ENCODE results near the gene RASL11B.
A peak's percentile ranks its signal among the peaks of the same experiment; 100 is the strongest.
"Not testable (repeated sequence)": the region's sequence is repeated elsewhere in the genome, so short reads cannot be mapped to it uniquely, and the experiment has no call there.

Gene RASL11B

GRCh38 chr4:52861879-52862616 is at the start of gene RASL11B:
RASL11B (plus strand) TSS chr4:52862317; CDS start chr4:52862508, 191 bp downstream.
- peak; percentile 79 to 82 for DNase-seq (ENCODE audit: low read depth in 2 of 2)

GRCh38 chr4:52813546-52813945 is 48.6 kb upstream of the RASL11B start:
- DNase-seq (ENCODE audit: low read depth in 2 of 2): no peak

DNA sequence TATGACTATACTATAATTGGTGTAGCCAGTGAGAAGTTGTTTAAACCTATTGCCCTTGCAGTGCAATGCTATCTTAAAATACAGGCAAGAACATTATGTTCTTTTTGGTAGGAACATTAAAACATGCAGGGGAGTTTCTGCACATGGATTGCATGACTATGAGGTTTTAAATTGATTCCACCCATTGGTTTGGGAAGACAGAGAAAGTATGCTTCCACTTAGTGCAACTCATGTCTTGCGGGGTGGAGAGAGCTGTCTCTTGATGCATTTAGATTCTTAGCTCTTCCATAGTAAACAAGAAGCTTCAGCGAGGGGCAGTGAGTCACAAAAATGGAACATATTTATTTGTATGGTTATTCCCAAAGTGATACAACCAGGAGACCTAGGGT is 39.5 kb upstream of the RASL11B start:
- DNase-seq (ENCODE audit: low read depth in 2 of 2): no peak

DNA sequence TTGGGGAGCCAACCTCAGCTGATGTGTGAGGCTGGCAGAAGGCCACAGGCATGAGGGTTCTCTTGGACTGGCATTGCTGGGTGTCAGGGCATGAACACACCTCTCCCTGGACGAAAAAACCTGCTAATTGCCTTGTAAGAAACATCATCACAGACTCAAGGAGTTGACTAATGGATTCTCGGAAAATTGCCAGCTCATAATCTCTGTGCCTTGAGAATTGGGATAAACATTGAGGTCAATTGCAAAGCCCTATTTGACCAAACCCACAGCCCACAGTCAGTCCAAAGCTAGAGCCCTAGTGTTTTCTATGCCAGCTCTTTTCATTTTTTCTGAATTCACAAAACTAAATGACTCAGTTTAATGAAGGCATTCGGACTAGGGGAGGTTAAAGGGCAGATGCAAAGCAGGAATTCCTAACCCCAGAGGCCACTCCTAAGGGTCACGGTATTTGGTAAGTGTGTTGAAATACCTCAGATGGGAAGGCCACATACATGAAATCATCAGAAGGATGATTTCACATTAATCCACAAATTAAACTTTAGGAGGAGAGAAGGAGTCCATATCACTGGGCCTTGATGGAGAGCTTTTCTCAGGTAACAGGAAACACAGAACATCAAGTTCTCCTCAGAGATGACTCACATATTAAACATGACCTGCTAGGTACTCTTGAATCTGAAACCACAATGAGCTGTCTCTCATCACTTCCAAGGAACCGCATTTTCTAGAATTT is 39.0 kb upstream of the RASL11B start:
- DNase-seq (ENCODE audit: low read depth in 2 of 2): peak in 1 of 2 donors; percentile 18

DNA sequence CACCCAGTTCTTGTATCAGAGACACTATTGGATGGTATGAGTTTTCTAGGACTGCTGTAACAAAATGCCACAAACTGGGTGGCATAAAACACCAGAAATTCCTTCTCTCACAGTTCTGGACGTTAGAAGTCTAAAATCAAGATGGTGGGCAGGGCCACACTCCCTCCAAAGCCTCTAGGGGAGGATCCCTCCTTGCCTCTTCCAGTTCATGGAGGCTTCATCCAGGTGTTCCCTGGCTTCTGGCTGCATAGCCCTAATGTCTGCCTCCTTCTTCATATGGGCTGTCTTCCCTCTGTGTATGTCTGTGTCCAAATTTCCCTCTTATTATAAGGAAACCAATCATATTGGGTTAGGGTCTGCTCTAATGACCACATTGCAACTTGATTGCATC is 38.4 kb upstream of the RASL11B start:
- no peak for DNase-seq (ENCODE audit: low read depth in 2 of 2)

DNA sequence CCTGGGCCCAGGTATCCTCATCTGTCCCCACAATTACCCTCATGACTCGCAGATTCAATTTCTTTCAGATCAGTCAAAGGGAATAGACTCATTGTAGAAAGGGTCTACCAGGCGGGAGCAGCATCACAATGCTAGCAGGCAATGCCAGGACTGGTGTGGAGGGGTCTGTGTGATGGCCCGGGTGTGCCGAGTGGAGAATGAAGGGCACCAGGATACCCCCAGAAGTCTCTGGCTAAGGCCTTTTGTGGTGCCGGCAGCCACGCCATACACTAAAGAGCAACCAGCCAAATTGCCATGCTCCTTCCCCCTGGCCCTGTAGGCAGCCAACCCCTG is 37.9 kb upstream of the RASL11B start:
- no peak for DNase-seq (ENCODE audit: low read depth in 2 of 2)

DNA sequence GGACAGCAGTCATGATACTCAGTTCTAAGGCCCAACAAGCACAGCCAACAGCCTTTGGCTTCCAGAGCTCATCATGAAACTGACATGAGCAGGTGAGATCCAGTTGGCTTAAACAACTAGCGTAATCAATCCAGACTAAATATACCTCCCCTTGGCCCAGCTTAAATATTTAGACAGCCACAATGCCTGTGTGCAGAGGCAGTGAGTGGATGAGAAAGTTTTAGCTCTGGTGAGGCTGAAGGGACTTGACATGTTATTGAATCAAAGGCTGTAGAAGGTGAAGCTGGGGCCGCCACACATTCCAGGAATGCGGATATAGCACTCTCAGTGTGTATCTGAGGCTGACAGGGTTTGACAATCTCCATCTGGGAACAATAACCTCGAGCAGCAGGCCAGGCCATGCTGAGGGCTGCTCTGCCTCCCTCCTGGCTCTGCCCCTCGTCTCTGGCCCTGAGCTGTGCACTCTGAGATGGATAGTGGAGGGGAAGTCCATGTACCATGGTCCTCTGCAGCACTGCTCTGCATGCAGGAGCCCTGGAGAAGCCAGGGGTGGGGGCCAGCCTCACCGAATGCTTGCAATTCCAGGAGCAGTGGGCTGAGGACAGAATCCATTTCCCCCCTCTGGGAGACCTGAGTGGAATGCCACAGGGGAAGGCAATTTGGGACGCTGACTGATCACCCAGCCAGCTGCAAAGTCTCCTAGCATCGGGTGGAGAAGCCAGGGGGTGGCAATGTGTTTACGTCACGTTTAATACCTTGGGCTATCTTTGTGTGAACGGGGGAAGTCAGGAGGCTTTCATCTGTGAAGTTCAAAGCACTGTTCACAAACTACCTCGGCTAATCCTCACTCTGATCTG is 37.3 kb upstream of the RASL11B start:
- no peak for DNase-seq (ENCODE audit: low read depth in 2 of 2)

DNA sequence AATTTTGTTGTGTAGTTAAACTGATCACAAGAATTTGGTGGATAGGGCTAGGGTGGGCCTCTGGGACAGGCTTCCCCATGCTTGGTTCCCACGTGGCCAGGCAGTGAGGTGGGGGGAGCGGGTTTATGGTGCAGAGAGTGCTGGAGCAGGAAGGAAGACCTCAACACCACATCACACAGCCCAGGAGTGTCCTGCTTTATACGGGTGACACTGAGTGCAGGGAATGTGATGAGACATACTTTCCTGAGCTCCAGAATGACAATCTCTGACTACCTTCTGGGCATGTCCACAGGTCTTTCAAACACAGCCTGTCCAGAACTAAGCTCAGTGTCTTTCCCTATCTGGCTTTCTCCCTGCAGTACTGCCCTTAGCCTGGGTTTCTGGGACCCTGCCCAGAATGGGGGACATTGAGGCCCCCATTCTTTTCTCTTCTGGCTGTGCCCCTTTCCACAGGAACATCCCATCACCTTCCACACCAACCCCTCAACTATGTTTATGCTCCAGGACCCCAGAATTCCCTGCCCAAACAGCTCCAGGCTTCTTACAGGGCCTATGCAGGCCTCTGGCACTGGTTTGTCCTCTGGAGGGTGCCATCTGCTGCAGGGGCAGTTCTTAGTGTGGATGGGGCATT is 36.5 kb upstream of the RASL11B start:
- no peak for DNase-seq (ENCODE audit: low read depth in 2 of 2)

DNA sequence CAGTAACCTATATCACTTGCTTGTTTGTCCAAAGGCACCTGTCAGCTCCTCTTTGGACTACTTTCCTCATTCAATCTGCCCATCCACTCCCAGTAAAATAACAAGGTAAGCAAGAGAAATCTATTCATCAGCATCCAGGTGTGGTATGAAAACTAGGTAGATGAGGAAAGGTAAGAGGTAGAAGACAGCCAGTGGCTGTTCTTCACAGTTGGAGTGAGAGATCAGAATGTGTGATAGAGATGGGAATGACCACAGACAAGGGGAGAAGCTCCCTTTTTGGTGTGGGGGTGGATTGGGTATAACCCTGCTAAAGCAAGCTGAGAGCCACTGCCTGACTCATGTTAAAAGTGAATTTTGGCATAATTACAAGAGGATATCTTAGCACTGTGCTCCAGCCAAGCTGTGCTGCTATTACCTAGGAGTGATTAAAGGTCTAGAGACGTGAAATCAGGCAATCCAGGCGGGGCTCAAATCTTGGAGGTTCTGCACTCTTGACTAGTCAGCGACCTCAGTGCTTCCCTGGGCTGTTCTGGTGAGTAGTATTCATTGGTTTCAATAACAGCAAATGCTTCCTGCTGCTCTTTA is 28.1 kb upstream of the RASL11B start:
- DNase-seq (ENCODE audit: low read depth in 2 of 2): no peak

GRCh38 chr4:52834641-52835456 is 27.3 kb upstream of the RASL11B start:
- DNase-seq (ENCODE audit: low read depth in 2 of 2): not testable (repeated sequence)

GRCh38 chr4:52836120-52836519 is 26.0 kb upstream of the RASL11B start:
- no peak for DNase-seq (ENCODE audit: low read depth in 2 of 2)

DNA sequence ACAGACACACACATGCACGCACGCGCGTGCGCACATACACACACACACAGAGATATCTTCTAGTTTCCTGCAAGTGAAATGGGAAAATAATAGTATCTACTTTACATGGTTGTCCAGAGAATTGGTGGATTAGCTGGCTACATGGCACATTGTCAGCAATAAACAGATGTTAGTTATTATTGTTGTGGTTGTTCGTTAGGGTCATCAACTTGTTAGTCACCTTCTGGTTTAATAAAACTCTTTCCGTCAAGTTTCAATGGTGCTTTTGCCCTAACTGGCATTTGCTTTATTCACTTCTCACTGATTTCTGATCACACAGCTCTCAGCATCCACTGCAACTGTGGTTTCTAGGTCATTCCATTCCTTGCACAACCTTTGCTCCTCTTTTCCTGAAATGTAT is 25.4 kb upstream of the RASL11B start:
- no peak for DNase-seq (ENCODE audit: low read depth in 2 of 2)

DNA sequence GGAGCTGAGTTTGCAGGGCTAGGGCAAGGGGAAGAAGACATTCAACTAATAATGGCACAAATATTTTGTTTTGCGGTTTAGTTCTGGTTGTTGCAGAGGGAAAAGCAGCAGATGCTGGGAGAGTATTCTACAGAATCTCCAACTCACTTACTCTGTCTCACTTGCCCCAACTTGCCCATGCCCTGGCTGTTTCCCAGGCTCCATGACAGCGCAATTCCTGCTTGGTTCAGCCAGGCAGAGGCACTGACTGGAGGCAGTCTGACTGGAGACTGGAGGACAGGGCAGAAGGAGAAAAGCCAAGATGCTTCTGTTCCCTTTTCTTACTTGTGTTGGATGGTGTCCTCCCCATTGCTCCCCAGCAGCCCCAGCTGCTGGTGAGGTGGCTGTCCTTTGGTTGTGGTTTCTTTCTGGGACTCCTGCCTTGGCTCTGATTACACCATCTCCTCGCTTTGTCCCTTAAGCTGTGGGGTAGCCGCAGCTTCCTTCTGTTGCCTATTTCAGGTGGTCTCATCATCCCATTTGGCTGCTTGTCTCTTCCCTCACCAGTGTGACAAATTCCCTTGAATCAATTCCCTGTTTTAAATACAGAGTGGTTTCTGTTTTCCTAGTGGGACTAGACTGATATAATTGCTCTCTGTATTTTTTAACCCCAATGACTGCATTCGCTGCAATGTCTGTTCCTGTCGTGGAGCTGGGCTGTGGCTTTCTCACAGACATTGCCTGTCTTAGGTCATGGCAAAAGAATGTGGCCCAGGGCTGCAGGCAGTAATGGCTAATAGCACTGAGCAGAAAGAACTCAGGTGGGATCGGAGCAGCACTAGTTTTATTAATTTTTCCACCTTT is 24.2 kb upstream of the RASL11B start:
- no peak for DNase-seq (ENCODE audit: low read depth in 2 of 2)

GRCh38 chr4:52838729-52839586 is 23.2 kb upstream of the RASL11B start:
- DNase-seq (ENCODE audit: low read depth in 2 of 2): no peak

GRCh38 chr4:52840531-52841370 is 21.4 kb upstream of the RASL11B start:
- no peak for DNase-seq (ENCODE audit: low read depth in 2 of 2)

- DNase-seq (ENCODE audit: low read depth in 2 of 2): no peak
Observed at GRCh38 chr4:52841682-52842456, 20.2 kb upstream of the RASL11B start.

DNA sequence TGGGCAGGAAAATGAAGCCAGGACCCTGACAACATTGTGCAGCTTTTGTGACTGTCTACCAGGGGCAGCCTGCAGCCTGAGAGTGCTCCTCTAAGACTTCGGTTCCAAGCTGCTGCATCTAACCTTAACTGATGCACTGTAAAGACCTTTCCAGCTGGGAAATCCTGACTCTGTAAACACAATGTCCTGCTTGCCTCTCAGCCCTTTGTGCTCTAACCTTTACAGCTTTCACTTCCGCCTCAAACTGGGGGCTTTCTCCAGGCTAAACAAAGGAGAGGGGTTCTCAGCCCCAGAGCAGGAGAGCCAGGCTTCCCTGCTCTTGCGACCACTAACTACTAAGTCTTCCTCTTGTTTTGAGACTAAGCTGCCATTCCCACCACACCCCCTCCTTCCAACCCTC is 19.3 kb upstream of the RASL11B start:
- DNase-seq (ENCODE audit: low read depth in 2 of 2): no peak

All from stimulated activated CD4-positive, alpha-beta T cell treated with anti-CD3 and anti-CD28 coated beads, Interleukin-4, amount 100 ng/mL, for 48 hours (primary cell).